ENCODE measurements around the gene CAPN15.
"Not testable (repeated sequence)": the region's sequence is repeated elsewhere in the genome, so short reads cannot be mapped to it uniquely, and the experiment has no call there.

The CAPN15 gene

DNA sequence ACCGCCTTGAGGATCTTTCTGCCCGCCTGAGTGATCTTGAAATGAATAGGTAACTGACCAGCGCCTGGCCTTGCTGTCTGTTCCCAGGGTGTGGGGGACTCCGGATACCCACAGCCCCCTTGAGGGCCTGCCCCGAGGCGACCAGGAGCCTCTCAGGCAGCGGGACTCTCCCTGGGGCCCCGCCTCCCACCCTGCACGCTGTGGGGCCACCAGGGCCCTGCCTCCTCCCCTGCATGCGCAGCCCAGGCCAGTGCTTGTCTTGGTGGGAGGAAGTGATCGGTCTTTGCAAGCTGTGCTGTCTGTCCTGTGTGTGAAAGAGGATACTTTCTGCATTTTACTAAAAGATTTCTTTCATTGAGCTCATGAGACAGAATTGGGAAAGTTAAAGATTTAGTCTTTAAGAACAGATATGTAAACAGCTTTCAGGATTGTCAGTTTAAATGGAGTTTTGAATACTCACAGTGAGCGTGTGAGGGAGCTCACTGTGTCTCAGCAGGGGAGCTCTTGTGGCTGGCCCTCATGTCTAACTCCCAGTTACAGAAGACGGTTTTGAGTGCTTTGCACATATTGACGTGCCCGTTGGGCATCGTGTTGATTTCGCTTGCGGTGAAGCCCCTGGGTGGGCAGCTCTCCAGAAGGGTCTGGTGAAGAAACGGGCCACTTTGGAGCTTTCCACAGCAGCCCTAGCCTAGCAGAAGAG, 36.1 kb upstream of the CAPN15 start:
- H3K4me3 ChIP-seq (ENCODE audit: low read depth, low read length) = no peak overlapping the region
- TF ChIP-seq, protein P1, sequence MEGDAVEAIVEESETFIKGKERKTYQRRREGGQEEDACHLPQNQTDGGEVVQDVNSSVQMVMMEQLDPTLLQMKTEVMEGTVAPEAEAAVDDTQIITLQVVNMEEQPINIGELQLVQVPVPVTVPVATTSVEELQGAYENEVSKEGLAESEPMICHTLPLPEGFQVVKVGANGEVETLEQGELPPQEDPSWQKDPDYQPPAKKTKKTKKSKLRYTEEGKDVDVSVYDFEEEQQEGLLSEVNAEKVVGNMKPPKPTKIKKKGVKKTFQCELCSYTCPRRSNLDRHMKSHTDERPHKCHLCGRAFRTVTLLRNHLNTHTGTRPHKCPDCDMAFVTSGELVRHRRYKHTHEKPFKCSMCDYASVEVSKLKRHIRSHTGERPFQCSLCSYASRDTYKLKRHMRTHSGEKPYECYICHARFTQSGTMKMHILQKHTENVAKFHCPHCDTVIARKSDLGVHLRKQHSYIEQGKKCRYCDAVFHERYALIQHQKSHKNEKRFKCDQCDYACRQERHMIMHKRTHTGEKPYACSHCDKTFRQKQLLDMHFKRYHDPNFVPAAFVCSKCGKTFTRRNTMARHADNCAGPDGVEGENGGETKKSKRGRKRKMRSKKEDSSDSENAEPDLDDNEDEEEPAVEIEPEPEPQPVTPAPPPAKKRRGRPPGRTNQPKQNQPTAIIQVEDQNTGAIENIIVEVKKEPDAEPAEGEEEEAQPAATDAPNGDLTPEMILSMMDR (IDR thresholded peaks at IDR 0.05; ENCODE audit: insufficient read depth, low read length, missing control alignments) = no peak
- no peak for DNase-seq (ENCODE audit: low read depth, low spot score)
- ChIA-PET CTCF (interaction anchor here (1.0 kb wide), 1 partner anchor 48 kb away, joined by 3 read pairs; no protein-coding TSS in a partner anchor), POLR2A (no interaction called here)

DNA sequence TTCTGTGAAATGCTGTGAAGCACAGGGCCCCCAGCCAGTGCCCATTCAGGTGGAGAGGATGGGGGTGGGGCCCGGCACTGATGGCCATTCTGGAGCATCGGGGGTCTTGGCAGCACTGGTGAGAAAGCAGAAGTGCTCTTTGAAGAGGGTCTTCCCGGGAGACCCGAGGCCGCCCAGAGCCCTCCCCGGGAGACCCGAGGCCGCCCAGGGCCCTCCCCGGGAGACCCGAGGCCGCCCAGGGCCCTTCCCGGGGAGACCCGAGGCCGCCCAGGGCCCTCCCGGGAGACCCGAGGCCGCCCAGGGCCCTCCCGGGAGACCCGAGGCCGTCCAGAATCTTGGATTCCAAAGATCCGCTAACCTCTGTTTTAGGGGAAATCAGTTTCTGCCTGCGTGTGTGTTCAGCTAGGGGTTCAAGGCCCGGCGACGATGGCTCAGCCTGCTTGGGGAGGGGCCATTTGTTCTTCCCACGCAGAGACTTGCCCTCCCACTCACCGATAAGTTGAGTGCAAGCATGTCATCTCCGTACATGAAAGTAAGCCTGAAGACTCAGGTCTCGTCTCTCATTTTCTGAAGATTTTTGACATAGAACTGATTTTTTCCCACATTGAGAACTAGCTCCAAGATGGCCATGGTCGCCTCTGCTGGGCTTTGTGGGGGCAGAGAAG, 35.2 kb upstream of the CAPN15 start:
- DNase-seq (ENCODE audit: low read depth, low spot score) = no peak
- no peak overlapping the region for H3K4me3 ChIP-seq (ENCODE audit: low read depth, low read length)
- ChIA-PET CTCF (no interaction called here), POLR2A (no interaction called here)
- TF ChIP-seq, protein P1 (IDR thresholded peaks at IDR 0.05; ENCODE audit: insufficient read depth, low read length, missing control alignments) = no peak

DNA sequence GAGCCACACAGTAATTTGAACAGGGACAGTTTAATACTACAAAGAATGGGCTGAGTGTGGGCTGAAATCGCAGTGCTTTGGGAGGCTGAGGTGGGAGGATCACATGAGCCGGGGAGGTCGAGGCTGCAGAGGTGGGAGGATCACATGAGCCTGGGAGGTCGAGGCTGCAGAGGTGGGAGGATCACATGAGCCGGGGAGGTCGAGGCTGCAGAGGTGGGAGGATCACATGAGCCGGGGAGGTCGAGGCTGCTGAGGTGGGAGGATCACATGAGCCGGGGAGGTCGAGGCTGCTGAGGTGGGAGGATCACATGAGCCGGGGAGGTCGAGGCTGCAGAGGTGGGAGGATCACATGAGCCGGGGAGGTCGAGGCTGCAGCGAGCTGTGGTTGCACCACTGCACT, 32.8 kb upstream of the CAPN15 start:
- H3K4me3 ChIP-seq (ENCODE audit: low read depth, low read length); DNase-seq (ENCODE audit: low read depth, low spot score); POLR2A ChIA-PET: not testable (repeated sequence)
- CTCF ChIA-PET = interaction anchor here (1.3 kb wide), 1 partner anchor 9 kb away, joined by 3 read pairs; no protein-coding TSS in a partner anchor

DNA sequence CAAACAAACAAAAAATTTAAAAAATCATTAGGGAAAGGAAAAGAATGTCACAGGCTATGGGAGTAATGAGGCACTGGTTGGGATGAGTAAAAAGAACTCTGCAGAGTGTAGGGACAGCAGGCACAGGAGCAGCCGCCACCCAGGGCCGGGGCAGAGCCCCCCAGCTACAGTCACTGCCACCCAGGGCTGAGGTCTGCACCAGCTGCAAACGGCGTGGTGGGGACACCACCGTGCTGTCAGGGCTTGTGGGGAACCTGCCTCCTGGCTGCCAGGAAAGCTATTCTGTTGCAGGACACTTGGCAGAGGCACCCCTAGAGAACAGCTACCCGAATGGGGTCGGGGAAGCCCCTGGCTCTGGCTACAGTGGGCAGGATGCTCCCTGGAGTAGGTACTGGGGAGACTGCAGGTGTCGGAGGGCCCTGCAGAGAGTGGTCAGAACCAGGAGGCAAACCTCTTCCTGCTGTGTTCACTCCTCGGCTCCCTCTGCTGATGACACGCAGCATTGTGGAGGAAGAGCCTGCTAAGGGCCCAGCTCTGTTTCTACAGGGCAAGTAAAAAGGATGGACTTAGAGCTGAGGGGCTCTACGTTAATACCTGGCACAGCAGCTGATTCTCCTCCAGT, 32.3 kb upstream of the CAPN15 start:
- no peak overlapping the region for H3K4me3 ChIP-seq (ENCODE audit: low read depth, low read length)
- TF ChIP-seq, protein P1 (IDR thresholded peaks at IDR 0.05; ENCODE audit: insufficient read depth, low read length, missing control alignments) = peak; percentile 41
- ChIA-PET CTCF (interaction anchor here (1.0 to 1.3 kb wide), 2 partner anchors 9 to 25 kb away, joined by 3 read pairs; no protein-coding TSS in a partner anchor), POLR2A (no interaction called here)
- DNase-seq (ENCODE audit: low read depth, low spot score) = no peak

DNA sequence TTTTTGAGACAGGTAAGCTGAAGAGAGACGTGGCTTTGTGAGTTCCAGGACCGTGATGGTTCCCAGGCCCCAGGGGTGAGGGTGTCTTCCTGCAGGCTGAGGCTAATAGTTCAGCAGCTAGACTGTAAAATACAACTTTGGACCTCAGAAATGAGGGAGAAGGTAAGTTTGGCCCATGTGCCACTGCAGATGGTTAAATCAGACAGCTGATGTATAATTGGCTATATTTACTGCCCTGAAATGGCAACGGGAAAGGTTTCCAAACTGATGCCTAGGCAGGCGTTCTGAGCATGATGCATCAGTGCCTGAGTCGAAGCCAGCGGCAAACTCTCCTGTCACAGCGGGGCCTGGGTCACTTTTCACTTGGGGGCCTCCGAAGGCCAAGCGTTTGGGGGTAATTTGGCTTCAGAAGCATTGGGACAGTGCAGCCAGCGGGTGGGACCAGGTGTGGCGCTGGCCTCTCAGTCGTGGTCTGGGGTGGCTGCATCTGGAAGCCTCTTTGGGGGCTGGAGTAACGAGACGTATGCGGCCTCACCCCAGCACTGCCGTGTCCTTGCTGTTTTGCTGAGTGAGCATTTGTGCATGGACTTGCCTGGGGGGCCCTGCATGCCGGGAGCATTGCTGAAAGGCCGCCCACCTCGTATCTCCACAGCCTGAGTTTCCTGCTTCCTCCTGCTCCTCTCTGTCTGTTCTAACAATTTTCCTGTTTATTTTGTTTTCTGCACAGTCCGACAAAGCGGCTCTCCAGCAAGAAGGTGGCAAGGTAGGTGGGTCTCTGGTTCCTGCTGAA, 31.2 kb upstream of the CAPN15 start:
- DNase-seq (ENCODE audit: low read depth, low spot score) = no peak
- no peak overlapping the region for H3K4me3 ChIP-seq (ENCODE audit: low read depth, low read length)
- POLR2A ChIA-PET = no interaction called here
- CTCF ChIA-PET = interaction anchor here (1.0 kb wide), 1 partner anchor 26 kb away, joined by 3 read pairs; no protein-coding TSS in a partner anchor
- TF ChIP-seq, protein P1 (IDR thresholded peaks at IDR 0.05; ENCODE audit: insufficient read depth, low read length, missing control alignments) = no peak

DNA sequence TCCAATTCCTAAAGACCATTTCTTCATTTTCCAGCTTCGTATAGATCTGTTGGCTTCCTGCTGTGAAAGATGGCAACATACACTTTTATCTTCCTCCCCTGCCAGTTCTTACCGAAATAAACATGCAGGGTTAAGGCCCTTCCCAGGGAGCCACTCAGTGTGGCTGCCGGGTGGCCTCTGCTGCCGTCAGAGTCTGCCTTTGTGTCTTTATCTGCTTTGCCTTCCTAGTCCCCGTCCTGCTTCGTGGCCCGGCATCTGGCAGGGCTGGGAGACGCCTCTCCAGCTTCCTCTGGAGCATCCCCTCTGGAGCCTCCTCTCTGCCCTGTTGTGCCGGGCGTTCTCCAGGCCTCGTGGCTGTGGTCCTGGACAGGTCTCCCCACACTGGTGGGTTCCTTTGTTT, 30.3 kb upstream of the CAPN15 start:
- ChIA-PET POLR2A (no interaction called here), CTCF (interaction anchor here (0.6 kb wide), 1 partner anchor 46 kb away, joined by 3 read pairs; no protein-coding TSS in a partner anchor)
- TF ChIP-seq, protein P1 (IDR thresholded peaks at IDR 0.05; ENCODE audit: insufficient read depth, low read length, missing control alignments) = no peak
- no peak for DNase-seq (ENCODE audit: low read depth, low spot score)
- H3K4me3 ChIP-seq (ENCODE audit: low read depth, low read length) = no peak overlapping the region
